HG03196 (cell line): ENCODE measurements around the gene LYAR.
"Not testable (repeated sequence)": the region's sequence is repeated elsewhere in the genome, so short reads cannot be mapped to it uniquely, and the experiment has no call there.

Experiments
- ATAC-seq: cut with Tn5 transposase; IDR thresholded peaks from one replicate; pipeline ENCODE4 v1.9.1; 2021; ENCODE audit not compliant: unreplicated experiment

Gene LYAR

GRCh38 chr4:4268776-4269175 is 21.2 kb downstream of the LYAR start:
- ATAC-seq = no peak

GRCh38 chr4:4267981-4268380 is 22.0 kb downstream of the LYAR start:
- ATAC-seq = no peak

GRCh38 chr4:4260185-4260751 is 29.7 kb downstream of the LYAR start:
- ATAC-seq = no peak

- ATAC-seq = no peak
These were observed 30.4 kb downstream of the LYAR start for GRCh38 chr4:4259484-4260100.

DNA sequence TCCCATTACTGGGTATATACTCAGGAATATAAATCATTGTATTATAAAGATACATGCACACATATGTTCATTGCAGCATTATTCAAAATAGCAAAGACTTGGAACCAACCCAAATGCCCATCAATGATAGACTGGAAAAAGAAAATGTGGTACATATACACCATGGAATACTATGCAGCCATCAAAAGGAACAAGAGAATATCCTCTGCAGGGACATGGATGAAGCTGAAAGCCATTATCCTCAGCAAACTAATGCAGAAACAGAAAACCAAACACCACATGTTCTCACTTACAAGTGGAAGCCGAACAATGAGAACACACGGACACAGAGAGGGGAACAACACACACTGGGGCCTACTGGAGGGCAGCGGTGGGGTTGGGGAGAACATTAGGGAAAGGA is 32.2 kb downstream of the LYAR start:
- not testable (repeated sequence) for ATAC-seq

- ATAC-seq = no peak
These were observed 33.2 kb downstream of the LYAR start for GRCh38 chr4:4256799-4257198.

DNA sequence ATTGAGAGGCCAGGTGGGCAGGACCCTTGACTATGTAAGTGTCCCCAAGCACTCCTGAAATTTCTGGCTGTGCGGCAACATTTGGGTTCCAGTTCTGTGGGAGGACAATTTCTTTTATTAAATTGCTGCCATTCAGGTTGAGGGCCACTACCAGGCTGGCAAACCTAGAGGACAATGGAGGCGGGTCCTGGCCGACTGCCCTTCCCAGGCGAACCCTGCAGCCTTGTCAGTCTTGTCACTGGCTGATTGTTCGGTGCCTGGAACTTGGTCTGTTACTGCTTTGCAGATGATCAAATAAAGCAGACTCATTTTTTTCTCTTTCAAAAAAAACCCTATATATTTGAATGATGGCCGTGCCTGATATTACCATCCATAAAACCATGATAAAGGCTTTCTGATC is 35.3 kb downstream of the LYAR start:
- ATAC-seq = no peak

GRCh38 chr4:4254199-4254598 is 35.8 kb downstream of the LYAR start:
- no peak for ATAC-seq

GRCh38 chr4:4249866-4250265 is 40.1 kb downstream of the LYAR start:
- no peak for ATAC-seq

GRCh38 chr4:4249342-4249741 is 40.6 kb downstream of the LYAR start:
- not testable (repeated sequence) for ATAC-seq

DNA sequence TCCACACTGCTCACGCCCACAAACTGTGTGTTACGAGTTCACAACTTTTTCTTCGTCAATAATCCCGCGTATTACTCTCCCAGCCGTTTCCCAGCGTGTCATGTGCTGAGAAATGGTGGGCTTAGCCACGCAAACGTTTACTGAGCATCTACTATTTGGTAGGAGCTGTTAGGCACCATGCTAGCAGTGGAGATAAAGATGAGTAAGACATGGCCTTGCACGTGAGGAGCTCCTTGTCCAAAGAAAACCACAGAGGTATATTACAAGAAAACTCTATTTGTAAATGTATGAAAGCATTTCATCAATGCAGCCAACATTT is 41.1 kb downstream of the LYAR start:
- ATAC-seq = no peak

DNA sequence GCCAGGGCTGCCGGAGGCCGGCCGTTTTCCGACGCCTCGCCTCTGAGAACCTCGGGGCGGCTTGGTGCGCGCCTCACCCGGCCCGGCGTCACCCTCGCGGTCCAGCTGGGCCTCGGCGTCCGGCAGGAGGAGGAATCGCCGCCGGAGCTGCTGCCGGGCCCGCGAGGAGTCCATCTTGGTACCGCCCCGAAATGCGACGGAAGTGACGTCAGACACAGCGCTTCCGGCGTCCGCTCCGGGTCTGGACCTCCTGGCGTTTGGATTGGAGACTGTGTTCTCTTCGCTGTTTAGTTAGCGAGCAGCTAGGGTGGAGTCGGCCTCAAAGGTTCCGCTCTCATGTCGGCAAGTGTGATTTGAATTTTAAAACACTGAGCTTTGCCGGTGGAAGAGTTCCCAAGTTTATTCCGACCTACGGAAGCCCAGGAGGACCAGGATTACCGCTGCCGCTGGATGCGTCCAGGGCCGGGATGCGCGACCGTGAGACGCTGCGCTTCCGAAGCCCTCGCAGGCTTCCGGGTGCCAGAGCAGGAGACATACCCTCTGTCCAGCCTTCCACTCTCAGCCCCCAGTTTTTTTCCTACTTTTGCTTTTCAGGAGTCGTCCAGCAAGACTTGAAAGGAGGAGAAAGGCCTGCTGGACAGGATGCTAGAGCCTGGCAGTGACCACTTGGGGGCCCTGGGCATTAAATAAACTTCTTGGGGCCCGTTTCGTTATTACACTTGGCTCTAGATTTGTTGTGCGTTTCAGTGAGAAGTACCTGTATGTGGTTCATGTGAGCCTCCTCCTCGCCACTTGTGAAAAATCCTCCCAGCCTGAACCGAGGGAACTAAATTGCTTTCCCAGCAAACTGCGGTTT is 41.7 kb downstream of the LYAR start, which contains the start of gene TMEM128:
TMEM128 (minus strand) TSS at position 195 of the 856 bp plus-strand sequence; CDS start at position 174, 21 bp downstream.
- ATAC-seq = peak; percentile 94

GRCh38 chr4:4247696-4248028 is 42.3 kb downstream of the LYAR start:
- ATAC-seq = no peak

- ATAC-seq = no peak
These were observed 44.8 kb downstream of the LYAR start for GRCh38 chr4:4245172-4245571.

GRCh38 chr4:4239551-4239950 is 50.4 kb downstream of the LYAR start:
- not testable (repeated sequence) for ATAC-seq

DNA sequence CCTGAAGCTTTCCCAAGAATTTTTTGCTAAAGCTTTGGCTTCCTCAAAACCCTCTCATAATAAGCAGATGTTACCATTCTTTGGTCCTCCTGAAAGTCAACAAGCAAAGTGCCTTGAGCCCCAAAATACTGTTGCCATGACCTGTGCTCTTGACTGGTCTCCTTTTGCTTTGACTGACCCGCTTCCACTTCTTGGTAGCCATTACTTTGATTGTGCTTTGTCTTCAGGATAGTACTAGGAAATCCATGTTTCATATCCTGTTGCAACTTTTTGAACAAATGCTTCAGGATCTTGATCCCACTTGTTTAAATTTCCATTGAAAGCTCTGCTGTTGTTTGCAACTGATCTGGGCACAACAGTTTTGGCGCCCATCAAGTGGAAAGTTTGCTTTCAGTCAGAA is 56.3 kb downstream of the LYAR start:
- no peak for ATAC-seq

GRCh38 chr4:4228356-4228668 is 61.6 kb downstream of the LYAR start:
- ATAC-seq = no peak

GRCh38 chr4:4227510-4228355 is 62.2 kb downstream of the LYAR start:
- no peak for ATAC-seq

DNA sequence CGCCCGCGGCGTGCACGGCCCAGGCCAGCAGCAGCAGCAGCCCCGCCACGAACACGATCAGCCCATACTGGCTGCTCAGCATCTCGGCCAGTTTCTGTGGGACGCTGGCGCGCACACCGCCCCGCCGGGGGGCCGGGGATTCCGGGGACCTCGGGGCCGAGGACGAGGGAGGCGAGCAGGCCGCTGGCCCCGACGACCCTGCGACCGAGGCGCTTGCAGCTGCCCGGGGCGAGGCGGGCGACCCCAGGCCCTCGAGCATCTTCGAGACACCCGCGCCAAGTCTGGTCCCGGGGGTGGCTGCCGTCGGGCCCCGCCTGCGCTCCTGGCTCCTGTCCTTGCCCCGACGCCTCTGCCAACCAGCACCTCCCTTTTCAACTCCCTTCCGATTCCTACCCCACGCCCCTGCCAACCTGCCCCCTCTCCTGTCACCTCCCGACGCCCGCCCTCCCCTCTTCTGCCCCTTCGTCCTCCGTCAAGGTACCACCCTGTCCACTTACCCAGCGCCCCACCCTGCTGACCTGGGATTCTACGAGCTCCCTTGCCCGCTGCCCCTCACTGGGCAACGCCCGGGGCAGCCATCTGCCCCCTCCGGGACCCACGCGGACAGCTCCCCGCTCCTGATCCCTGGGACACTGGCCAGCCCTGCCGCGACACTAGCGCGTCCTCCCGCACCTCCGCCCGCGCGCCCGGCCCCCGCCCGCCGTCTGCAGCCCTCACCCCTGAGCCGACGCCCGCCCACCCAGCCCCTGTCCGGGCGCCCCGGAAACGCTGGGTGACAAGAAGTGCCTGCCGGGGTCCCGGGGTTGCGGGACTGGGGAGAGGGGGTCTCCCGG is 63.1 kb downstream of the LYAR start, which contains the start of gene OTOP1:
OTOP1 (minus strand) TSS at position 324 of the 833 bp plus-strand sequence; CDS start at position 259, 65 bp downstream.
- ATAC-seq = no peak

- no peak for ATAC-seq
These were observed 63.9 kb downstream of the LYAR start for GRCh38 chr4:4225915-4226605.
